IMR-90 (cell line): ENCODE measurements around the gene STKLD1. TPM values are rescaled to one million over a fixed set of nuclear protein-coding genes. Genes with fewer than 3 reads are reported as not detected.

ENCODE experiments used
- ATAC-seq: fragments of 200-7000 bp; cut with Tn5 transposase; 2 replicates; pipeline ENCODE4 v1.9.1; 2020; ENCODE audit warnings: low read depth, mild to moderate bottlenecking, moderate library complexity
- BruUV-seq: library from RNA; stranded (reverse); fragments of 400-500 nt; replicated peaks from 2 replicates; lab custom pipeline; 2021; lab: Mats Ljungman, UMichigan
- CTCF ChIA-PET: fragments of 300-600 bp; formaldehyde crosslinking; extraction: SDS; loops from one replicate; lab custom pipeline; 2021; ENCODE audit warnings: antibody characterized with exemption; lab: Yijun Ruan, JAX
- POLR2A ChIA-PET: fragments of 300-600 bp; sonication (Branson Sonifier 250); formaldehyde crosslinking; loops from one replicate; lab custom pipeline; 2022; ENCODE audit warnings: antibody characterized with exemption; ENCODE audit not compliant: unreplicated experiment; lab: Charles Lee
- DNase-seq: peaks from one replicate; pipeline ENCODE4 v3.0.0; 2013
- H2AFZ ChIP-seq: replicated peaks from 2 replicates; pipeline ENCODE3; 2013; ENCODE audit warnings: low read length, mild to moderate bottlenecking; ENCODE audit not compliant: poor library complexity
- H2AK5ac ChIP-seq: 2 replicates; pipeline ENCODE4 v1.6.1; 2013; ENCODE audit warnings: low read depth, low read length, inconsistent platforms
- H2AK9ac ChIP-seq: replicated peaks from 2 replicates; pipeline ENCODE3; 2013; ENCODE audit warnings: mild to moderate bottlenecking, low read depth, low read length, moderate library complexity; ENCODE audit not compliant: poor library complexity
- H2BK120ac ChIP-seq: 2 replicates; pipeline ENCODE4 v1.6.1; 2013; ENCODE audit warnings: low read depth, low read length, inconsistent platforms
- H2BK15ac ChIP-seq: 3 replicates; pipeline ENCODE4 v1.6.1; 2013; ENCODE audit warnings: low read depth, low read length, inconsistent platforms
- H2BK20ac ChIP-seq: 2 replicates; pipeline ENCODE4 v1.6.1; 2013; ENCODE audit warnings: low read depth, mild to moderate bottlenecking, inconsistent platforms, low read length, moderate library complexity
- H2BK5ac ChIP-seq: 2 replicates; pipeline ENCODE4 v1.6.1; 2013; ENCODE audit warnings: mild to moderate bottlenecking, low read depth, low read length, inconsistent platforms; ENCODE audit not compliant: poor library complexity, severe bottlenecking
- H3K14ac ChIP-seq: replicated peaks from 2 replicates; pipeline ENCODE4 v1.6.1; 2013; ENCODE audit warnings: low read depth, low read length, inconsistent platforms
- H3K18ac ChIP-seq: 2 replicates; pipeline ENCODE4 v1.6.1; 2013; ENCODE audit warnings: low read depth, low read length, control low read depth
- H3K23ac ChIP-seq: 2 replicates; pipeline ENCODE4 v1.6.1; 2013; ENCODE audit warnings: low read depth, low read length, inconsistent platforms
- H3K27ac ChIP-seq: 2 replicates; pipeline ENCODE4 v1.5.1; 2013; ENCODE audit warnings: mild to moderate bottlenecking, control low read depth, low read length; ENCODE audit not compliant: insufficient read depth
- H3K27me3 ChIP-seq: 2 replicates; pipeline ENCODE4 v1.6.1; 2013; ENCODE audit warnings: low read length; ENCODE audit not compliant: control insufficient read depth, insufficient read depth
- H3K36me3 ChIP-seq: 2 replicates; pipeline ENCODE4 v1.6.1; 2013; ENCODE audit warnings: low read length, mixed read lengths; ENCODE audit not compliant: control insufficient read depth, insufficient read depth
- H3K4ac ChIP-seq: 2 replicates; pipeline ENCODE4 v1.6.1; 2013; ENCODE audit warnings: low read depth, low read length, inconsistent platforms
- H3K4me1 ChIP-seq: 2 replicates; pipeline ENCODE4 v1.6.1; 2013; ENCODE audit warnings: low read length, mixed read lengths; ENCODE audit not compliant: control insufficient read depth, insufficient read depth
- H3K4me2 ChIP-seq: 2 replicates; pipeline ENCODE4 v1.6.1; 2013; ENCODE audit warnings: low read depth, mild to moderate bottlenecking, control low read depth, low read length, moderate library complexity
- H3K4me3 ChIP-seq: 2 replicates; pipeline ENCODE4 v1.5.1; 2013; ENCODE audit warnings: low read depth, mild to moderate bottlenecking, control low read depth, low read length, moderate library complexity; ENCODE audit not compliant: insufficient read depth
- H3K56ac ChIP-seq: 2 replicates; pipeline ENCODE4 v1.6.1; 2013; ENCODE audit warnings: low read length, inconsistent platforms; ENCODE audit not compliant: insufficient read depth; ENCODE audit errors: extremely low read depth
- H3K79me1 ChIP-seq, 2 experiments: 2 replicates each; pipeline ENCODE4 v1.6.1; 2013; ENCODE audit warnings: low read length in 2 of 2, inconsistent platforms in 1 of 2, low read depth in 1 of 2
- H3K9ac ChIP-seq: 2 replicates; pipeline ENCODE4 v1.6.1; 2013; ENCODE audit warnings: low read depth, low read length, control low read depth
- H3K9me1 ChIP-seq: 2 replicates; pipeline ENCODE4 v1.6.1; 2013; ENCODE audit warnings: low read length, inconsistent platforms; ENCODE audit not compliant: insufficient read depth
- H3K9me3 ChIP-seq: 2 replicates; pipeline ENCODE4 v1.6.1; 2013; ENCODE audit warnings: low read length; ENCODE audit not compliant: control insufficient read depth, insufficient read depth
- H4K20me1 ChIP-seq: 2 replicates; pipeline ENCODE4 v1.6.1; 2013; ENCODE audit warnings: low read length, inconsistent platforms; ENCODE audit not compliant: insufficient read depth
- H4K5ac ChIP-seq: 2 replicates; pipeline ENCODE4 v1.6.1; 2013; ENCODE audit warnings: mild to moderate bottlenecking, low read depth, low read length, control low read depth
- H4K8ac ChIP-seq, 2 experiments: 2 replicates each; pipeline ENCODE4 v1.6.1; 2013; ENCODE audit warnings: low read depth in 2 of 2, low read length in 2 of 2, control low read depth in 1 of 2, inconsistent platforms in 1 of 2
- H4K91ac ChIP-seq: 2 replicates; pipeline ENCODE4 v1.6.1; 2013; ENCODE audit warnings: low read depth, low read length, inconsistent platforms; ENCODE audit not compliant: insufficient read depth
- FOS ChIP-seq: fragments of 150-350 bp; IDR thresholded peaks from 2 replicates; pipeline ENCODE4 v1.6.1; 2016; ENCODE audit warnings: low read depth, low read length
- WGBS, 2 experiments: methylation state at CpG; one replicate each; pipeline versions ENCODE4 v1.1.5 to v1.1.7; 2013; ENCODE audit warnings: missing lambda C conversion rate in 2 of 2; ENCODE audit not compliant: insufficient read length in 1 of 2; ENCODE audit errors: extremely low coverage in 2 of 2; 5-methylcytosine and 5-hydroxymethylcytosine counted together
- dilution Hi-C: fragments of 300-500 bp; cut with HindIII; formaldehyde crosslinking; loops from one replicate; pipeline ENCODE4 v1.14.3; 2018; ENCODE audit warnings: low sequenced_read_pairs; ENCODE audit not compliant: unreplicated experiment
- in situ Hi-C: fragments of 300-500 bp; cut with MboI; formaldehyde crosslinking; loops from 3 replicates; pipeline ENCODE4 v1.14.3; 2019; ENCODE audit warnings: low sequenced_read_pairs, inconsistent platforms, mixed read lengths
- intact Hi-C: fragments of 100-400 bp; cut with micrococcal nuclease; formaldehyde crosslinking; loops from 2 replicates; pipeline ENCODE4 v1.10.0; 2022
- polyA plus RNA-seq, 3 experiments: library from polyadenylated mRNA; depleted of rRNA; stranded (reverse); fragments of >200 nt; gene quantifications; 2 replicates each; pipeline ENCODE4 v1.2.3, GENCODE V29; 2012; ENCODE audit warnings: low replicate concordance in 1 of 3
- total RNA-seq: library from RNA; depleted of rRNA; stranded (reverse); fragments of >200 nt; gene quantifications from 2 replicates; pipeline ENCODE4 v1.2.3, GENCODE V29; 2012
- TF ChIP-seq, protein P1 (sequence below): fragments of 150-350 bp; IDR thresholded peaks from 2 replicates; pipeline ENCODE4 v1.6.1; 2016; ENCODE audit warnings: low read depth, mild to moderate bottlenecking, low read length, moderate library complexity, borderline replicate concordance

The STKLD1 gene
- total and polyA plus RNA-seq, 2 of the 4 experiments (the other 2 are of a cell fraction), result 0.54 to 0.65 TPM

DNA sequence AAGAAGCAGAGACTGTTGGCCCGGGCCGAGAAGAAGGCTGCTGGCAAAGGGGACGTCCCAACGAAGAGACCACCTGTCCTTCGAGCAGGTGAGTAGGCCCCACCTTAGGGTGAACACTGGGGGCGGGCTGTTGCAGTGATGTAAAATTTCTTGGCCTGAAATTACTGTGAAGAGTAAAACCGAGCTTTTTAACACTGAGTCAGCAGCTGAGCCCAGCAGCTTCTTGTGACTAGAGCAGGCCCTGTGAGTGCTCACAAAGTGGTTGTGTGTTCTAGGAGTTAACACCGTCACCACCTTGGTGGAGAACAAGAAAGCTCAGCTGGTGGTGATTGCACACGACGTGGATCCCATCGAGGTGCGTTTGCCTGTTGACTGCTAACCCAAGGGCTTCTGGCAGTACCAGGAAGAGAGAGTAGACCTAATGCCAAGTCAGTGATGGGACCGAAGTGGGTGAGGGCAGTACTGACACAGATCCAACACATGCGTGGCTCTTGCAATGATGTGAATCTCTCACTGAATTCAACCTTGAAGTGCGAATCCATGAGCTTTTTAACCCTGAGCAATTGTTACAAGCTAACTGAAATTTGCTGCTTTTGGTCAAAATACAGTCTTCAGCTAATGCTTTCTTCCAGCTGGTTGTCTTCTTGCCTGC lies 26.1 kb upstream of the STKLD1 start:
- H3K36me3 ChIP-seq, result peaks cover 55% of the 10 kb centered on the region
- H4K8ac ChIP-seq, result no peak overlapping the region; a peak in 1 of 4 replicates
- H3K9me1 ChIP-seq, result peaks cover 6% of the 10 kb centered on the region; the same call in 1 of the 2 replicates
- no peak overlapping the region for H2BK20ac ChIP-seq
- H2AFZ ChIP-seq, result no peak overlapping the region
- H3K27me3 ChIP-seq, result no peaks in the 10 kb centered on the region
- H2BK5ac ChIP-seq, result no peak overlapping the region
- no peak overlapping the region for H3K27ac ChIP-seq
- H3K4me2 ChIP-seq, result no peak overlapping the region
- H3K9me3 ChIP-seq, result no peaks in the 10 kb centered on the region
- peaks cover 16% of the 10 kb centered on the region for H3K4me1 ChIP-seq
- H3K4me3 ChIP-seq, result no peak overlapping the region
- CTCF ChIA-PET, result no interaction called here
- H3K9ac ChIP-seq, result no peak overlapping the region
- DNase-seq (no peak), ATAC-seq (no peak)
- peaks cover 63% of the 10 kb centered on the region for H4K20me1 ChIP-seq
- intact Hi-C loops (no loop called here), dilution Hi-C loops (no loop called here), in situ Hi-C loops (no loop called here)
- no peak overlapping the region for H3K23ac ChIP-seq
- no peak overlapping the region for H2BK120ac ChIP-seq
- H2AK9ac ChIP-seq, result no peak overlapping the region
- BruUV-seq, result no TSS peak
- WGBS, 2 experiments, result 91% methylated on average over 12 of the region's 15 CpGs; no CpG with 5 or more reads in 1 of the 2 experiments
- peaks cover 29 to 76% of the 10 kb centered on the region in 2 experiments for H3K79me1 ChIP-seq
- TF ChIP-seq, protein P1, sequence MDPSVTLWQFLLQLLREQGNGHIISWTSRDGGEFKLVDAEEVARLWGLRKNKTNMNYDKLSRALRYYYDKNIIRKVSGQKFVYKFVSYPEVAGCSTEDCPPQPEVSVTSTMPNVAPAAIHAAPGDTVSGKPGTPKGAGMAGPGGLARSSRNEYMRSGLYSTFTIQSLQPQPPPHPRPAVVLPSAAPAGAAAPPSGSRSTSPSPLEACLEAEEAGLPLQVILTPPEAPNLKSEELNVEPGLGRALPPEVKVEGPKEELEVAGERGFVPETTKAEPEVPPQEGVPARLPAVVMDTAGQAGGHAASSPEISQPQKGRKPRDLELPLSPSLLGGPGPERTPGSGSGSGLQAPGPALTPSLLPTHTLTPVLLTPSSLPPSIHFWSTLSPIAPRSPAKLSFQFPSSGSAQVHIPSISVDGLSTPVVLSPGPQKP, result no peak
- TF ChIP-seq FOS, result no peak
- no peak overlapping the region for H3K4ac ChIP-seq
- no peak overlapping the region for H3K56ac ChIP-seq
- no peak overlapping the region for H3K18ac ChIP-seq
- no peak overlapping the region for H2AK5ac ChIP-seq
- no peak overlapping the region for H4K5ac ChIP-seq
- no peak overlapping the region for H2BK15ac ChIP-seq
- H3K14ac ChIP-seq, result no peak overlapping the region
- H4K91ac ChIP-seq, result no peak overlapping the region
- POLR2A ChIA-PET, result no interaction called here
